Measurements from ENCODE around the gene LPCAT4.

The LPCAT4 gene

DNA sequence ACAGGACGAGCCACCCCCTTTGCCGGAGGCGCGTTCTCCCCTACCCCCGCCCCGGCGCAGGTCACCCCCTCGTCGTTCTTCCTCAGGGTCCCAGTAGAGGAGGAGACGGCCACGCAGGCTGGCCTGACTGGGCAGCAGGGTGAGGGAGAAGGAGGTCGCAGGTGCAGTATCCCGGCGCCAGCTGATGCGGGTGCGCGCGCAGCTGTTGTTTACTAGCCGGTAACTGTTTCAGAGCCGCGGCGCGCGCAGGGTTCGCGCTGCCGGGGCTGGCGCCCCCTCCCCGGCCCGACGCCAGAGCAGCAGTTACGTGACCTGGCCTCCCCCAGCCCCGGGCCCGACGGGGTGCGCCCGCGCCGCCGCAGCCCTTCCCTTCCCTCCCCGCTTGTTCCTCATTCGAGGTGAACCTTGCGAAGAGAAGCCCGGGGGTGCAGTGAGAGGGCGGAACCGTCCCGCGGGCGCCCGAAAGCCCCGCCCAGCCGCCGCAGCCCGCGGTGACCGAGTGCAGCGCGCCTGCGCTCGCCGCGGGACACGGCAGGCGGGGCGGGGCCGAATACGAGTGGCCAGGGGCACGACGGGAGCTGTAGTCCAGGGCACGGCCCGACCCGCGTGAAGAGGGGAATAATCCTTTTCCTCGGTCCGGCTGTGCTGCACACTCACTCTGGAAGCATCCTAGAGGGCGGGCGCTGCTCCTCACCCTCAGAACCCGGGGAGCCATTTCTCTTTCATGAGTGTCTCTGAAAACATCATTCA is 29.3 kb downstream of the LPCAT4 start, which contains the start of gene SLC12A6:
SLC12A6 (minus strand) TSS at position 225 of the 750 bp plus-strand sequence. CDS start 1,101 bp downstream, outside the sequence.
- peak; percentile 60 to 80 for DNase-seq (ENCODE audit: low read depth in 2 of 2, low spot score in 1 of 2)

DNA sequence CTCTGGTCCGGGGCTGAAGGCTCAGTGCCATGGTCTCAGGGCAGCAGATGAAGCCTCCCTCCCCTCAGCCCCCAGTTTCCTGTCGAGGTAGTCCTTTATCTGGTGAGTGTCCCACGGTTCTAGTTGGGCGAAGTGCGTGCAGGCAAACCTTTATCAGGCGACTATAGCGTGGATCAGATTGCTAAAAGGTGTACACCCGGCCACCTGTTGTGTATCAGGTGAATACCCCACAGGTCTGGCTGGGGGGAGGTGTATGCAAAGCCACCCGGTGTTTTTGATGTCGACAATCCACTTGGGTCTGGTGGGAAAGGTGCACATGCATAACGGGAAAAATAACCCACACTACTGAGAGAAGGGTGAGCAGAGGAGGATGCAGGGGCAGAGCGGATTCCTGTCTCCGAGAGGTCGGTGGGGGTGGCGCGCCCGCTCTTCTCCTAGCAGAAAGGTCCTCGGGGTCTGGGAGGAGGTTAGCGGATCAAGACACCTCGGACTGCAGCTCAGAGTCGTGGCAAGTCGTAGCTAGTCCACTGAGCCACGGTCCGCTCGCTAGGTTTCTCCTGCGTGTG is 29.9 kb downstream of the LPCAT4 start:
- no peak for DNase-seq (ENCODE audit: low read depth in 2 of 2, low spot score in 1 of 2)

DNA sequence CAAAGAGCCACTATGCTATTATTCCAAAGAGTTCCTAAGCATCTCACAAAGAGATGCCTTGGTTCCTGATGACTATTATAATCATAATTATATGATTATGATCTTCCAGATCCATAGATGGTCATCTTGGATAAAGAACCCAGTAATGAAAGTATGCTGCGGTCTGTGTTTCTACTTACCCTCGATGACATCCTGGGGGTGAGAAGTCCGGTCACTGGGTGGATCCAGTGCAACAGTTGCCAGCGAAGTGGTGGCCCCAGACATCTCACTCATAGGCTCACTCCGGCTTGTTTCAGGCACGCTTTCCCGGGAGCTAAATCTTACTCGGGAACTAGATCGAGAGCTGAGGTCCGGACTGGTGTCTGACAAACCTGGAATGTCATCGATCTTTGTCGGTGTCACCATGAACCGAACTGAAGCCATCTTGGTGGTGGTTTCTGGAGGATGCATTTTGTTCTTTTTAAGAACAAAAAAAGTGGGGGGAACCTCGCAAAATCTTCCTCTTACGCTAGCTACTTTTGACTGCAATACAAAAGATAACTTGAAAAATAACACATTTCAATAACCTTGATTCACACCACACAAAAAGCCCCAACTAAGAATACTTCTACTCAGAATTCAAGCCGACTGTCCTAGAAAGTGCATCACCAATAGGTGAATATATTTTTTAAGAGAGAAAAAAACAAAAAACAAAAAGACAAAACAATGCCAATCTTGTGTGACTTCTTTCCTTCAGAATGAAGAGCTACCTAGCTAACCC is 30.6 kb downstream of the LPCAT4 start:
- no peak for DNase-seq (ENCODE audit: low read depth in 2 of 2, low spot score in 1 of 2)

DNA sequence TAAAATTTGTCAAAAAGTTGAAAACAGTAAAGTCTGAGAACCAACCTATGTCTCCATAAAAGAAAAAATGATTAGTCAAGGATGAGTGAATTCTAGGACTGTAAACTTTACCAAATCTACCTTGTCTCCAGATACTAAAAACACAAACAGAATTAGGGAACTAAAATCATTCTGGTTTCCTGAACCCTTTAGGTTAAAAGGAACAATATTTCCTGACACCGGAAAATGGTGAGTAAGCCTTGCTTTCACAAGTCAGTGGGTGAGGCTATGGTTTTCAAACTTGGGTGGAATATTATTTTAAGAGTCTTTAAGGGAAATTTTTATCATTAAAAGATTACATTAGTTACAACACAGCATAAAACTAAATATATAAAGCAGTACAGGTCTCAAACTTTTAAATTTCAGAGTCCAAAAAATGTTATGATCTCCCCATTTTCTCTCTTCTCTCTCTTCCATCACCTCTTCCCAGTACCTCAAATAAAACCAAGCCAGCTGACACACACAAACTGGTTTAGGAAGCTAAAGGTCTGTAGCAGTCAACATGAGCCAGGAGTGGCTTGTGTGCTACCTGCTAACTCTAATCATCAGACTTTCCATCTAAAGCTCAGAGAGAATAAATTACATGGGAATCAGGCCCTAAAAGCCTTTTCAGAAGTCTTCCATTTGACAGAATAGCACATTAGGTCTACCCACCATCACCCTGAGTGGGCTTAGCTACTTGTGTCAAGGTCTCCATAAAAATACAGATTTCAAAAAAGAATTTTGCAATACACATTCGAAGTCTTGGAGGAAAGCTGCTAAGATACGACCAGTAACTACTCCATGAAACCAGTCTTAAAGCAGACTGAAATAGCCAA is 31.6 kb downstream of the LPCAT4 start:
- no peak for DNase-seq (ENCODE audit: low read depth in 2 of 2, low spot score in 1 of 2)

DNA sequence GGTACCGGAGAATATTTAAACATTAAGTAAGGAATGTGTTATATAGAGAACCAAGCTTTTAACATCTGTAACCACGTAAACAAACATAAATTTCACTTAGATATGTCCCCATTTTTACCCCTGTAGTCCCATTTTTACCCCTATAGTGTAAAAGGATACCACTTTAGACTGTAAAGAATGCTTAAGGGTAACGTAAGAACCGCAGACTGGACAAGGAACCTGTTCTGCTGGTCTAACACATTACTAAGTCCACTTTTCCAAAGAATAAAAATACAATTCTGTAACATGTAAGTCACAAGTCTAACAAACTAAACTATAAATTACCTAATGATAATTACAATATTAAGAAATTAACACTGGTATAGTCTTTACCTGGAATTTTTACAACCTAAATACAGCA is 32.3 kb downstream of the LPCAT4 start:
- no peak for DNase-seq (ENCODE audit: low read depth in 2 of 2, low spot score in 1 of 2)

DNA sequence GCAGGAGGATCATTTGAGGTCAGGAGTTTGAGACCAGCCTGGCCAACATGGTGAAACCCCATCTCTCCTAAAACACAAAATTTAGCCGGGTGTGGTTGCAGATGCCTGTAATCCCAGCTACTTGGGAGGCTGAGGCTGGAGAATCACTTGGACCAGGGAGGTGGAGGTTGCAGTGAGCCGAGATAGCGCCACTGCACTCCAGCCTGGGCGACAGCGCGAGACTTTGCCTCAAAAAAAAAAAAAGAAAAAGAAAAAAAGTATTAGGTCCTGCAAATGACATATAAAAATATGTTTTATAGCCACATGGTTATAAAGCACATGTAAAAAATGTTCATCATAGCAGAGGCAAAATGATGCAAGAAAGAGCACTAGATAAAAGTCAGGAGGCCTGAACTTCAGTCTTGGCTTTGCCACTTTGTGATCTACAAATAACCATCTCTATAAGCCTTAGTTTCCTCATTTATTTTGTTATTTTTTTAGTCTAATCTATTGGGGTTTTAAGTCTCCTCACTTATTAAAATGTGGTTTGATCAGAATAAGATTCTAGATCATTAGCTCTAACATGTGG is 34.4 kb downstream of the LPCAT4 start:
- DNase-seq (ENCODE audit: low read depth in 2 of 2, low spot score in 1 of 2): no peak

DNA sequence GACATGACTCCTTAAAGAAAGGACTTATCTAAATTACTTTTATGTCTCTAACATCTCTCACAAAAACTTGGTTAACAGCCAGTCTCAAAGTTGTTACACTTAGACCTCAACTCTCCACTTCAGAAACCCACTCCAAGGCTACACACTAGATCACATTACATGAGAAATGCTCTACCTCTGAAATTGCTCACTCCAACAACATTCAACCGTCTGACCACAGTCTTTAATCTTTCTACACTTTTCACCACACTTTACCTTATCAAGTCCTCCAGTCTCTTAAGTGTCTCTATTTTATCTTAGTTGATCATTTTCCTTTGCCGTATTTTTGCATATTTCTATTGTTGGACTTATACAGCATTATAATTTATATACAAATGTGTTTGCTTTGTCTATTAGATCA is 35.2 kb downstream of the LPCAT4 start:
- DNase-seq (ENCODE audit: low read depth in 2 of 2, low spot score in 1 of 2): no peak

DNA sequence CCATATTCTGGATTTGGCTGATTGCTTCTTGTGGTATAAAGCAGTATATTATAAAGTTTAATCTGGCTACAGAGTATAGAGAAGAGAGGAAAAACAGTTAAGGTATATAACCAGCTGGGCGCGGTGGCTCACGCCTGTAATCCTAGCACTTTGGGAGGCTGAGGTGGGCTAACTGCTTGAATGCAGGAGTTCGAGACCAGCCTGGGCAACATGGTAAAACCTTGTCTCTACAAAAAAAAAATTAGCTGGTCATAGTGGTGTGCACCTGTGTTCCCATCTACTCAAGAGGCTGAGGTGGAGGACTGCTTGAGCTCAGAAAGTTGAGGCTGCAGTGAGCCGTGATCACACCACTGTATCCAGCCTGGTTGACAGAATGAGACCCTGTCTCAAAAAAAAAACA is 36.7 kb downstream of the LPCAT4 start:
- no peak for DNase-seq (ENCODE audit: low read depth in 2 of 2, low spot score in 1 of 2)

DNA sequence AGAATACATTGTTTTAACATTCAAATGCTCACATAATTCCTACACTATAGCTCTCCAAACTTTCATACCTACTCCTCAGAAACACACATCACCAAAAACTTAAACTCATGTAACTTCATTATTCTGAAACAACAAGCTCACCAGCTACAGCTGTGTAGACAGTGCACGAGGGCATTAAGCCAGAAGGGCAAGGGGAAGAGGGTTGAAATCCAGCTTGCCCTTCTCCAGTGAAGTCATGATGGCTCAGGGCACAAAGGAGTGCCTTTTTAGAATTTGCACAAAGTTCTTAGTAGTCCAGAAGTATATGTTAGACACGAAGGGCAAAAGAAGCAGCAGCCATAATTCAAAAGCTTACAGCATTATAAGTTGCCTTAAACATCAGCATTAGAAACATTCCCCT is 38.0 kb downstream of the LPCAT4 start:
- no peak for DNase-seq (ENCODE audit: low read depth in 2 of 2, low spot score in 1 of 2)

DNA sequence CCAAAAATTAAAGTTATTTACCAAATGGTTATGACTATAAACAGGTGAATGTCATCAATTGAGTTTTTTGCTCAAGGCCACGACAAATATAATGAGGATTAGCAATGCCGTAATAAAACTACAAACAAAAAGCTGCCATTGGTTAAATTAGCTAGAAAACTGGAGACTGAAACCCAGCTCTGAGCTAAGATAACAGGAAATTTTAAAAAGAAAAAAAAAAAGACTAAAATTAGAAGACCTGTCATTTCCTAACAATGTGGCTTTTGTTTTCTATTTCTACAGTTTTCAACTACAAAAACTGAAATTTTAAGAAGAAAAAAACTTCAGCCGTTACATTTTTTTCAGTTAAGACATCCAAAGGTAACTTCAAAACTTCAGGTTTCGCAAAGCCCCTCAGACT is 39.1 kb downstream of the LPCAT4 start:
- DNase-seq (ENCODE audit: low read depth in 2 of 2, low spot score in 1 of 2): no peak

DNA sequence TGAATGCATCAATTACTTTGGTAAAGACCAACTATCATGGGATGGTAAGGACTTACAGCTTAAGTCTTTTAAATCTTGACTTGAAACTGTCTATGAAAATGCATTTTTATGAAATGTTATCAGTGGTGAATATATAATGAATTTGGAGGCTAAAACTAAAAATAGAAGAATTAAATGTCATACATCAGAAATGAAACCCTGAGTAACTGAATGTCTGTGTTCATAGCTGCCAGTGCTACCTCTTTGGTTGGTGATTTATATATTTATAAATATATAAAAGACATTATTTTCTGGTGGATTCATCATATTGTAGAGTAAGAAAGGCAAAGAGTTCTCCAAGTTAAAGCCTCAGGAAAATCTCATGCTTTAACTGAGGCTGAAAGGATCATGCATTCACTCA is 41.6 kb downstream of the LPCAT4 start:
- DNase-seq (ENCODE audit: low read depth in 2 of 2, low spot score in 1 of 2): no peak

DNA sequence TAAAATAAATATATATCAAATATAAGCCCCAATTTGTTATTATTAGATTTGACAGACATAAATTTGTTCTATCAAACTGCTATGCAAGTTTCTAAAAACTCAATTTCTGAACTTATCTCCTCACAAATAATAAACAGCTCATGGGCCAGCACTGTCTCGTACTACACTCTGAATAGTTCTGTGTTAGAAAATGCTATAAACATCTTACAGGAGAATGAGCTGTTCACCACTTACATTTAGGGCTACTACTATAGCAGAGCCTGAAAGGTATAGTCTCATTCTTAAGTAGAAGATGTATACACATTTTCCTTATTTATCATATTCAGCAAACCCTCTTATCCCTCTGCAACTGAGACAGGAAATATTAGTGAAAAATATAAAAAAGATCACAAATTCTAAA is 42.1 kb downstream of the LPCAT4 start:
- no peak for DNase-seq (ENCODE audit: low read depth in 2 of 2, low spot score in 1 of 2)

DNA sequence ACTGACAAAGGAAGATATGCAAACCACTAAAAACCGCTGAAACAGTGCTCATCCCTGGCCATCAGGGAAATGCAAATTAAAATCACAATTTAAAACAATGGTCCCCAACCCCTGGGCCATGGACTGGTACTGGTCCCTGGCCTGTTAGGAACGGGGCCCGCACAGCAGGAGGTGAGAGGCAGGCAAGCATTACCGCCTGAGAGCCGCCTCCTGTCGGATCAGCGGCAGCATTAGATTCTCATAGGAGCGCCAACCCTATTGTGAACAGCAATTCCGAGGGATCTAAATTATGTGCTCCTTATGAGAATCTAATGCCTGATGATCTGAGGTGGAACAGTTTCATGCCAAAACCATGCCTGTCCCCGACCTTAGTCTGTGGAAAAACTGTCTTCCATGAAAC is 43.8 kb downstream of the LPCAT4 start:
- DNase-seq (ENCODE audit: low read depth in 2 of 2, low spot score in 1 of 2): no peak

DNA sequence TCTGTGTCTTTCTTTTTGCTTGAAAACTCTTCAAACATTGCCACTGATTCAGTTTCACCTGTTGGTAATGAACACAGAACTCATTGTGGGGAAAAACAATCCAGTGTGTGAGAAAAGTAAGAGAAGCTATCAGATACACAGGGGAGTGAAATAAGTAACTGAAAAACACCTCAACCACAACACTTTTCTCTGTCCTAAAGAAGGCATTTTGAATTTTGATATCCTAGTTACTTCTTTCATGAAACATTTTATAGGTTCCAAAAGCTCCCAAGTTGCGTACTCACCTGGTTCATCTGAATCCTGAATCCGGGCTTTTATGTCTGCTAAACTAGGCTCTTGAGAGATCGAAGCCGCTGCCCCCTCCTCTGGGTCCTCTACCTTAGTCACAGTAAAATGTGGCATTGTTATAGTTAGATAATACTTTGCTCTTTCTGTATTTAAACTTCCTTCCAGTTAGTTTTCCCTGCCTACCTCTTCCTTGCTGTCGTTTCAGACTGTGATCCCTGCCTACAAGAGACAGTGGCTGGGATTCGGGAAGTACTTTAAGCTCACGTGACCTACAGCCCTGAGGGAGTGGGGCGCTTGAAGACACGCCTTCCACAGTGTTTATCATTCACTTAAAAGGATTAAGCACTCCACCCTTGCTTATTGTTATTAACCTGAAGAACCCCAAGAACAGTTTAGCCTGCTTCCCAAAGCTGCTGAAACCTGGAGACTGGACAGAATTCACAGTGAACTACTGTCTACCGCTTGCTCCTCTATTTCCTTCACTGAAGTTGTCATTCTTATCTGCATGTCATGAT is 48.5 kb downstream of the LPCAT4 start:
- no peak for DNase-seq (ENCODE audit: low read depth in 2 of 2, low spot score in 1 of 2)

DNA sequence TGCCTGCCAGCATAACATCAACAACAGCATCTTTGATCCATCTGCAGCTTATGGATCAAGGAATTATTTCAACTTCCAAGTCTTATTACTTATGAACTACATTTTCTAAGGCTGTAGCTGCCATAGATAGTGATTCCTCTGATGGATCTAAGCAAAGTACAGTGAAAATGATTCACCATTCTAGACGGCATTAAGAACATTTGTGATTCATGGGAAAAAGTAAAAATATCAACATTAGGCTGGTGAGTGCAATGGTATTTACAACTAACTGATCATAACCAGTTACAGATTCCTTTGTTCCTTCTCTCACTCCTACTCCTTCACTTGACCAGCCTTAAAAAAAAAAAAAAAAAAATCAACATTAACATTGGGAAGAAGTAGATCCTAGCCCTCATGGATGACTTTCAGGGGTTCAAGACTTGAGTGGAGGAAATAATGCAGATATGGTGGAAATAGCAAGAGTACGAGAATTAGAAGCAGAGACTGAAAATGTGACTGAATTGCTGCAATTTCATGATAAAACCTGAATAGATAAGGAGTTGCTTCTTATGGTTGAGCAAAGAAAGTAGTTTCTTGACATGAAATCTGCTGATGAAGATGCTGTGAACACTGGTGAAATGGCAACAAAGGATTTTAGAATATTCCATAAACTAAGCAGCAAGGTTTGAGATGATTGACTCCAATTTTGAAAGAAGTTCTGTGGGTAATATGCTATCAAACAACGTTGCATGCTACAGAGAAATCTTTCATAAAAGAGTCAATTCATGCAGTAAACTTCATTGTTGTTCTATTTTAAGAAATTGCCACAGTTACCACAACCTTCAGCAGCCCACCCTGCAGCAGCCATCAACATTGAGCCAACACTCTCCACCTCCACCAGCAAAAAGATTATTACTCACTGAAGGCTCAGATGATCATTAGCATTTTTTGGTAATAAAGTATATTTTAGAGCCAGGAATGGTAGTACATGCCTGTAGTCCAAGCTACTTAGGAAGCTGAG is 52.2 kb downstream of the LPCAT4 start:
- no peak for DNase-seq (ENCODE audit: low read depth in 2 of 2, low spot score in 1 of 2)

DNA sequence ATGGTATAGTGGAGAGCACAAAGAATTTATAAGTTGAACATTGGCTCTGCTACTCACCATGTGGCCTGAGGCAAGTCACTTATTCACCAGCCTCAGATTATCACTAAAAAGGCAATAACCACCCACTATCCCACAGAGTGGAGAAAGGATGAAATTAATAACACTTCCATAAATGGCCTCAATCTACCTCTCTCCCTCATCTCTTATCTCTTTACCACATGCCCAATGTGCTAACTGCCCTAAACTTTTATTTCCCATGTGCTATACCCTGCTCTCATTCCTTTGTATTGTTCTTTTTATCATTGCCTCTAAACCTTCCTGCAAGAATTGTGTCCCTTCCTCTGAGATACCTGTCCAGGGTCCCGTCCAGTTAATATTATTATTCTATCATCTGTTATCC is 55.4 kb downstream of the LPCAT4 start:
- no peak for DNase-seq (ENCODE audit: low read depth in 2 of 2, low spot score in 1 of 2)
